Calu3 (cell line): Measurements from ENCODE around the gene TEKT5. TPM values are rescaled to one million over a fixed set of nuclear protein-coding genes. Genes with fewer than 3 reads are reported as not detected.

Source experiments
- BruUV-seq: library from RNA; stranded (reverse); fragments of 400-500 nt; replicated peaks from 2 replicates; lab custom pipeline; 2021; lab: Mats Ljungman, UMichigan
- CTCF ChIA-PET: fragments of 300-600 bp; sonication (Branson Sonifier 250); formaldehyde crosslinking; loops from one replicate; lab custom pipeline; 2022; ENCODE audit warnings: antibody characterized with exemption; lab: Charles Lee
- DNase-seq: peaks from one replicate; pipeline ENCODE4 v3.0.0; 2022
- H3K27ac Mint-ChIP-seq: one replicate; pipeline ENCODE4 v1.8.0; 2022; ENCODE audit warnings: mixed read lengths; ENCODE audit not compliant: unreplicated experiment
- H3K27me3 Mint-ChIP-seq: one replicate; pipeline ENCODE4 v1.8.0; 2022; ENCODE audit warnings: mixed read lengths; ENCODE audit not compliant: unreplicated experiment
- H3K36me3 Mint-ChIP-seq: one replicate; pipeline ENCODE4 v1.8.0; 2022; ENCODE audit warnings: mild to moderate bottlenecking, moderate library complexity, mixed read lengths; ENCODE audit not compliant: insufficient read depth, unreplicated experiment
- H3K4me1 Mint-ChIP-seq: one replicate; pipeline ENCODE4 v1.8.0; 2022; ENCODE audit warnings: mild to moderate bottlenecking, low read depth, mixed read lengths; ENCODE audit not compliant: unreplicated experiment
- H3K4me3 Mint-ChIP-seq: one replicate; pipeline ENCODE4 v1.8.0; 2022; ENCODE audit warnings: mild to moderate bottlenecking, low read depth, moderate library complexity, mixed read lengths; ENCODE audit not compliant: unreplicated experiment
- H3K9me3 Mint-ChIP-seq: one replicate; pipeline ENCODE4 v1.8.0; 2022; ENCODE audit warnings: low read depth, mixed read lengths; ENCODE audit not compliant: unreplicated experiment
- CTCF ChIP-seq: fragments of 200-600 bp; IDR thresholded peaks from one replicate; pipeline ENCODE4 v1.8.0; 2022; ENCODE audit warnings: antibody characterized with exemption; ENCODE audit not compliant: unreplicated experiment
- intact Hi-C: fragments of 100-400 bp; cut with micrococcal nuclease; formaldehyde crosslinking; loops from one replicate; pipeline ENCODE4 v1.10.0; 2022; ENCODE audit not compliant: unreplicated experiment
- total RNA-seq: library from RNA; stranded (reverse); gene quantifications from 2 replicates; pipeline ENCODE4 v1.2.3, GENCODE V29; 2022

TEKT5 gene
- total RNA-seq, 1 experiment from 2014 or later = not detected

GRCh38 chr16:10666291-10666690 lies 28.4 kb downstream of the TEKT5 start:
- CTCF ChIA-PET = no interaction called here
- Mint-ChIP-seq H3K4me3 (no peak overlapping the region), H3K4me1 (no peaks in the 10 kb centered on the region), H3K9me3 (no peaks in the 10 kb centered on the region), H3K27ac (no peak overlapping the region), H3K27me3 (peaks cover 36% of the 10 kb centered on the region), H3K36me3 (no peaks in the 10 kb centered on the region)
- intact Hi-C loops = loop anchor here (5.0 kb wide), 1 partner anchor 144 kb away; no protein-coding TSS in a partner anchor
- no TSS peak for BruUV-seq
- TF ChIP-seq CTCF = no peak
- no peak for DNase-seq

GRCh38 chr16:10665166-10665565 lies 29.6 kb downstream of the TEKT5 start:
- intact Hi-C loops = loop anchor here (5.0 kb wide), 1 partner anchor 143 kb away; no protein-coding TSS in a partner anchor
- Mint-ChIP-seq H3K4me3 (no peak overlapping the region), H3K27ac (no peak overlapping the region), H3K36me3 (no peaks in the 10 kb centered on the region), H3K4me1 (no peaks in the 10 kb centered on the region), H3K9me3 (no peaks in the 10 kb centered on the region), H3K27me3 (peaks cover 32% of the 10 kb centered on the region)
- no peak for DNase-seq
- TF ChIP-seq CTCF = no peak
- BruUV-seq = no TSS peak
- CTCF ChIA-PET = no interaction called here

- intact Hi-C loops = loop anchor here (5.0 kb wide), 1 partner anchor 142 kb away; no protein-coding TSS in a partner anchor
- CTCF ChIA-PET = no interaction called here
- Mint-ChIP-seq H3K36me3 (no peaks in the 10 kb centered on the region), H3K4me1 (no peaks in the 10 kb centered on the region), H3K27me3 (peaks cover 32% of the 10 kb centered on the region), H3K27ac (no peak overlapping the region), H3K4me3 (no peak overlapping the region), H3K9me3 (no peaks in the 10 kb centered on the region)
- BruUV-seq = no TSS peak
- no peak for TF ChIP-seq CTCF
- DNase-seq = no peak
Observed at GRCh38 chr16:10664720-10665126, 30.0 kb downstream of the TEKT5 start.

DNA sequence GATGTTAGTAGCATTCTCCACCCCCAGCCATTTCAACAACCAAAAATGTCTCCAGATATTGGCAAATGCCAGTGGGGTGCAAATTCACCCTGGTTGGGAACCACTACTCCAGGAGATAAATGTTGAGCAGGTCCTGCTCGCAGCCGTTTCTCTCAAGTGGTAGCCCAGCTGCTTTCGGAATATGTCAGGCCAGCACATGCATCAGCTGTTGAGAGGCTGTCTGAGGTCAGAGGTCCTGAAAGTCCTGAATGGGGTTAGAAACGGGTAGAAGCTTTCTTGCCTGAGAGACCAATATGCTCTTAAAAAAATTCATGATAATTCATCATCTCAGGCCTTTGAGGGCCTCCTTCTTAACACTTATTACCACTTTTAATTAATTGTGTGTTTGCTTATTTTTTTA lies 31.0 kb downstream of the TEKT5 start:
- no peak for TF ChIP-seq CTCF
- intact Hi-C loops = no loop called here
- no peak overlapping the region for H3K27ac Mint-ChIP-seq
- no peaks in the 10 kb centered on the region for H3K36me3 Mint-ChIP-seq
- peaks cover 32% of the 10 kb centered on the region for H3K27me3 Mint-ChIP-seq
- no TSS peak for BruUV-seq
- DNase-seq = no peak
- no peak overlapping the region for H3K4me3 Mint-ChIP-seq
- H3K9me3 Mint-ChIP-seq = no peaks in the 10 kb centered on the region
- H3K4me1 Mint-ChIP-seq = no peaks in the 10 kb centered on the region
- CTCF ChIA-PET = no interaction called here
